K562 (cell line): Measurements from ENCODE around the gene ZDHHC12. TPM values are rescaled to one million over a fixed set of nuclear protein-coding genes. Genes with fewer than 3 reads are reported as not detected.

Experiments
- BCL6 ChIP-seq: fragments of 250-450 bp; sonication (Bioruptor Pico); IDR thresholded peaks from 2 replicates; pipeline ENCODE4 v1.4.0; 2020
- CBX1 ChIP-seq: sonication (generic); IDR thresholded peaks from 2 replicates; pipeline ENCODE4 v1.6.1; 2016; ENCODE audit warnings: antibody characterized with exemption, low read depth, mild to moderate bottlenecking
- CREB1 ChIP-seq, 2 experiments: sonication (generic) in 1 of 2; formaldehyde crosslinking in 1 of 2; IDR thresholded peaks; 2 replicates each; pipeline versions ENCODE4 v1.6.1 to v1.8.0; 2012 to 2022; ENCODE audit warnings: inconsistent platforms in 1 of 2, mild to moderate bottlenecking in 1 of 2, missing genetic modification reagents in 1 of 2, moderate library complexity in 1 of 2
- CXXC5 ChIP-seq: fragments of 250-450 bp; sonication (Bioruptor Pico); IDR thresholded peaks from 2 replicates; pipeline ENCODE4 v1.8.0; 2022; ENCODE audit warnings: inconsistent platforms, mild to moderate bottlenecking, moderate library complexity
- HDAC2 ChIP-seq: fragments of 450-650 bp; IDR thresholded peaks from 2 replicates; pipeline ENCODE4 v1.6.1; 2016; ENCODE audit warnings: mild to moderate bottlenecking
- HDAC3 ChIP-seq: fragments of 450-650 bp; IDR thresholded peaks from 2 replicates; pipeline ENCODE4 v1.6.1; 2018; ENCODE audit warnings: borderline replicate concordance, mild to moderate bottlenecking, moderate library complexity; ENCODE audit not compliant: partially characterized antibody
- JUND ChIP-seq, 2 experiments: IDR thresholded peaks; 2 replicates in 1 of 2; 3 replicates in 1 of 2; pipeline ENCODE4 v1.6.1; 2011; ENCODE audit warnings: borderline replicate concordance in 2 of 2, low read depth in 2 of 2, low read length in 2 of 2, improper control_type of control experiment in 1 of 2, missing biosample characterization in 1 of 2, missing genetic modification characterization in 1 of 2, missing genetic modification reagents in 1 of 2
- KAT8 ChIP-seq: fragments of 450-650 bp; IDR thresholded peaks from 2 replicates; pipeline ENCODE4 v1.6.1; 2016; ENCODE audit warnings: low read depth, mild to moderate bottlenecking
- RBM25 ChIP-seq: fragments of 200-400 bp; formaldehyde crosslinking; IDR thresholded peaks from 2 replicates; pipeline ENCODE4 v1.6.1; 2018; ENCODE audit warnings: low read length, low read depth, moderate library complexity; ENCODE audit not compliant: severe bottlenecking
- SLC30A9 ChIP-seq: fragments of 250-450 bp; sonication (Bioruptor Pico); IDR thresholded peaks from 2 replicates; pipeline ENCODE4 v1.8.0; 2022; ENCODE audit warnings: mild to moderate bottlenecking, moderate library complexity
- TEAD4 ChIP-seq, 2 experiments: sonication (generic) in 1 of 2; formaldehyde crosslinking in 1 of 2; IDR thresholded peaks; 2 replicates each; pipeline versions ENCODE4 v1.6.1 to v1.8.0; 2012 to 2022; ENCODE audit warnings: borderline replicate concordance in 1 of 2, inconsistent platforms in 1 of 2, low read length in 1 of 2, mild to moderate bottlenecking in 1 of 2, missing genetic modification reagents in 1 of 2
- UBTF ChIP-seq, 2 experiments: IDR thresholded peaks; 2 replicates each; pipeline ENCODE4 v1.6.1; 2012; ENCODE audit warnings: improper control_type of control experiment in 2 of 2, low read depth in 2 of 2, low read length in 2 of 2, borderline replicate concordance in 1 of 2
- USF2 ChIP-seq: sonication (generic); formaldehyde crosslinking; IDR thresholded peaks from 2 replicates; pipeline ENCODE4 v1.5.0; 2020; ENCODE audit warnings: missing genetic modification reagents
- ZNF12 ChIP-seq: sonication (generic); formaldehyde crosslinking; IDR thresholded peaks from 2 replicates; pipeline ENCODE4 v1.4.0; 2020; ENCODE audit warnings: mild to moderate bottlenecking, missing genetic modification reagents
- ZNF586 ChIP-seq: fragments of 450-650 bp; formaldehyde crosslinking; conservative IDR thresholded peaks from 2 replicates; pipeline ENCODE4 v1.4.0; 2020; ENCODE audit warnings: mild to moderate bottlenecking, moderate library complexity
- ZNF76 ChIP-seq: fragments of 250-450 bp; sonication (Bioruptor Pico); IDR thresholded peaks from 2 replicates; pipeline ENCODE4 v1.4.0; 2020; ENCODE audit warnings: mild to moderate bottlenecking, moderate library complexity, borderline replicate concordance
- ZNF830 ChIP-seq: fragments of 250-450 bp; sonication (Bioruptor Pico); IDR thresholded peaks from 2 replicates; pipeline ENCODE4 v1.5.0; 2021; ENCODE audit warnings: mild to moderate bottlenecking
- polyA plus RNA-seq, 8 experiments: library from polyadenylated mRNA; depleted of rRNA in 4 of 8; stranded (reverse) in 5 of 8; unstranded in 3 of 8; fragments of >200 nt; fragmentation: Nextera tagmentation in 2 of 8; fragmentation: Illumina TruSeq in 1 of 8; extraction: Ambion mirVana in 2 of 8; extraction: Trizol in 1 of 8; gene quantifications; 2 replicates each; pipeline versions ENCODE4 v1.2.1 to v1.2.3, GENCODE V29; 2011 to 2014; ENCODE audit warnings: inconsistent platforms in 1 of 8, missing spikeins in 1 of 8
- total RNA-seq, 7 experiments: library from RNA; depleted of rRNA in 6 of 7; stranded (reverse); fragments of >200 nt in 6 of 7; fragmentation: Illumina TruSeq in 2 of 7; extraction: Trizol in 2 of 7; gene quantifications; 2 replicates each; pipeline versions ENCODE4 v1.2.1 to v1.2.3, GENCODE V29; 2011 to 2021; ENCODE audit warnings: low replicate concordance in 1 of 7
- TF ChIP-seq, protein P1 (sequence below): fragments of 250-450 bp; sonication (Bioruptor Pico); IDR thresholded peaks from 2 replicates; pipeline ENCODE4 v1.8.0; 2022; ENCODE audit warnings: moderate library complexity, mild to moderate bottlenecking, inconsistent platforms
- TF ChIP-seq, protein P2 (sequence below): fragments of 250-450 bp; sonication (Bioruptor Pico); IDR thresholded peaks from 2 replicates; pipeline ENCODE4 v1.9.0; 2021; ENCODE audit warnings: mild to moderate bottlenecking, inconsistent platforms

Gene ZDHHC12
- total and polyA plus RNA-seq, 9 of the 15 experiments (the other 6 are each of a cell fraction or from before 2014, with no cell fraction given) = 0.21 to 38.0 (median 13.8) TPM

DNA sequence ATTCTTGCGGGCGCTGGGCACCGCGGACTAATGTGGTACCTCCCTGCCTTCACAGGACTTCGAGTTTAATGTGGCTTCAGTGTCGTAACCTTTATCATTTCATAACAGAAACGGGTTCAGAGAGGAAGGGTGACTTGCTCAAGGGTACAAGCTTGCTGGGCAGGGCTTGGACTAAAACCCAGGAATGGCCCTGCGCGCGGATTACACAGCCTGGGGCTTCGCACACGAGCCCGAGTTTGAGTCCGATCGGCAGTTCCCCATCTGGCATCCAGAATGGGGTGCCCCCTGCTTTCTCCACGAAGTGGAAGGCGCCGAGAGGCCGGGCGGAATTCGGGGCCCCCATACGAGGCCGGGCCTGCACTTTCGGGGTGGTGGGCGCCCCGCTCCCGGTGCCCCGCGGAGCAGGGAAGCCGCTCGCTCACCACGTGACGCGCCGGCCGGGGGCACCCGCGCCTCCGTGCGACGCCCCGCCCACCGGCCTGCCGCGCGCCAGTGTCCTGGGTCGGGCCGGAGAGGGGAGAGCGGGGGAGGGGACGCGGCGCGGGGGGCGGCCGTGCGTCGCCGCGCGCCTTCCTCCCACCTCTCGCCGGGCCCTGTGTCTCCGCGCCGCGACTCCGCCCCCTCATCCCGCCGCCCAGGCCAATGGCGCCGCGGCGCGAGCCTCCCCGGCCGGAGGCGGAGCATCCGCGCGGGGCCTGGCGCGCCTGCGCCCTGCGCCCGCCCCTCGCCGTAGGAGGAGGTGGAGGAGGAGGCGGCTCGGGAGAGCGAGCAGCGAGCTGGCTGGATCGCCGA, 35.2 kb downstream of the ZDHHC12 start, which contains the start of gene SET (continued):
- TF ChIP-seq JUND (IDR thresholded peaks at IDR 0.05; ENCODE audit: borderline replicate concordance, low read depth, low read length) (no peak), JUND (tag; IDR thresholded peaks at IDR 0.05; ENCODE audit: borderline replicate concordance, low read depth, low read length) (peak; percentile 41; the same call in 1 of the 3 replicates), USF2 (CRISPR knock-in tag) (peak; percentile 91), CBX1 (peak; percentile 38), TEAD4 (IDR thresholded peaks at IDR 0.05; ENCODE audit: low read length) (no peak), TEAD4 (CRISPR knock-in tag; IDR thresholded peaks at IDR 0.05; ENCODE audit: borderline replicate concordance) (no peak), RBM25 (peak; percentile 55), HDAC3 (no peak), KAT8 (no peak), UBTF (IDR thresholded peaks at IDR 0.05; ENCODE audit: borderline replicate concordance in 1 of 2, low read depth in 2 of 2, low read length in 2 of 2) (no peak), HDAC2 (peak; percentile 87; the same call in 1 of the 2 replicates), CREB1 (IDR thresholded peaks at IDR 0.05) (peak; percentile 68; the same call in 1 of the 2 replicates), CREB1 (CRISPR knock-in tag; IDR thresholded peaks at IDR 0.05) (no peak), ZNF76 (CRISPR knock-in tag) (peak; percentile 95), CXXC5 (CRISPR knock-in tag) (peak; percentile 99), SLC30A9 (CRISPR knock-in tag) (no peak), BCL6 (no peak), ZNF830 (CRISPR knock-in tag) (0 out of 2 replicates have a peak, but pooled peaks have one; percentile 31), ZNF12 (peak; percentile 83), ZNF586 (CRISPR knock-in tag) (0 out of 2 replicates have a peak, but pooled peaks have one; percentile 21)
- TF ChIP-seq, protein P1, sequence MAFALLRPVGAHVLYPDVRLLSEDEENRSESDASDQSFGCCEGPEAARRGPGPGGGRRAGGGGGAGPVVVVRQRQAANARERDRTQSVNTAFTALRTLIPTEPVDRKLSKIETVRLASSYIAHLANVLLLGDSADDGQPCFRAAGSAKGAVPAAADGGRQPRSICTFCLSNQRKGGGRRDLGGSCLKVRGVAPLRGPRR (CRISPR knock-in tag) = peak; percentile 90
- TF ChIP-seq, protein P2, sequence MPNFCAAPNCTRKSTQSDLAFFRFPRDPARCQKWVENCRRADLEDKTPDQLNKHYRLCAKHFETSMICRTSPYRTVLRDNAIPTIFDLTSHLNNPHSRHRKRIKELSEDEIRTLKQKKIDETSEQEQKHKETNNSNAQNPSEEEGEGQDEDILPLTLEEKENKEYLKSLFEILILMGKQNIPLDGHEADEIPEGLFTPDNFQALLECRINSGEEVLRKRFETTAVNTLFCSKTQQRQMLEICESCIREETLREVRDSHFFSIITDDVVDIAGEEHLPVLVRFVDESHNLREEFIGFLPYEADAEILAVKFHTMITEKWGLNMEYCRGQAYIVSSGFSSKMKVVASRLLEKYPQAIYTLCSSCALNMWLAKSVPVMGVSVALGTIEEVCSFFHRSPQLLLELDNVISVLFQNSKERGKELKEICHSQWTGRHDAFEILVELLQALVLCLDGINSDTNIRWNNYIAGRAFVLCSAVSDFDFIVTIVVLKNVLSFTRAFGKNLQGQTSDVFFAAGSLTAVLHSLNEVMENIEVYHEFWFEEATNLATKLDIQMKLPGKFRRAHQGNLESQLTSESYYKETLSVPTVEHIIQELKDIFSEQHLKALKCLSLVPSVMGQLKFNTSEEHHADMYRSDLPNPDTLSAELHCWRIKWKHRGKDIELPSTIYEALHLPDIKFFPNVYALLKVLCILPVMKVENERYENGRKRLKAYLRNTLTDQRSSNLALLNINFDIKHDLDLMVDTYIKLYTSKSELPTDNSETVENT (CRISPR knock-in tag) = peak; percentile 96; the same call in 1 of the 2 replicates
